Body of pancreas (tissue), 4 donors: ENCODE data around the gene ARHGAP24. TPM values are rescaled to one million over a fixed set of nuclear protein-coding genes. Genes with fewer than 3 reads are reported as not detected.

Experiments
- ATAC-seq: fragments of 150-250 bp; one replicate; pipeline ENCODE4 v1.9.1; 2016
- DNase-seq, 4 donors: peaks; one replicate each; pipeline ENCODE4 v3.0.0-alpha.2; 2019
- H3K27ac ChIP-seq, 4 donors: fragments of 200-600 bp; sonication (generic); 1 replicate in 3 of 4; 2 replicates in 1 of 4; pipeline versions ENCODE4 v1.5.1 to v1.6.1; 2016 to 2019; ENCODE audit warnings: mild to moderate bottlenecking in 1 of 4, mixed read lengths in 1 of 4, moderate library complexity in 1 of 4
- H3K27me3 ChIP-seq, 2 donors: fragments of 200-600 bp; sonication (generic); one replicate each; pipeline ENCODE4 v1.6.0; 2016; ENCODE audit warnings: mild to moderate bottlenecking in 1 of 2
- H3K36me3 ChIP-seq, 2 donors: fragments of 200-600 bp; sonication (generic); replicated peaks in 1 of 2; 2 replicates each; pipeline ENCODE4 v1.5.1; 2016; ENCODE audit warnings: low read depth in 2 of 2; ENCODE audit not compliant: insufficient read depth in 1 of 2
- H3K4me1 ChIP-seq: fragments of 200-600 bp; sonication (generic); one replicate; pipeline ENCODE4 v1.6.0; 2016
- H3K4me3 ChIP-seq, 2 donors: fragments of 200-600 bp; sonication (generic); 1 replicate in 1 of 2; 2 replicates in 1 of 2; pipeline ENCODE4 v1.5.1; 2016 to 2019
- H3K9me3 ChIP-seq, 3 donors: fragments of 200-600 bp; sonication (generic); 1 replicate in 2 of 3; 2 replicates in 1 of 3; pipeline ENCODE4 v1.5.1; 2016
- CTCF ChIP-seq, 7 experiments: fragments of 450-650 bp in 4 of 7; fragments of 200-600 bp in 3 of 7; sonication (generic) in 3 of 7; IDR thresholded peaks; one replicate each; pipeline ENCODE4 v1.5.1; 2016 to 2019; ENCODE audit warnings: antibody characterized with exemption in 7 of 7
- POLR2A ChIP-seq, 3 donors: fragments of 450-650 bp; IDR thresholded peaks; one replicate each; pipeline ENCODE4 v1.6.1; 2016; ENCODE audit warnings: antibody characterized with exemption in 3 of 3, mild to moderate bottlenecking in 2 of 3
- WGBS, 2 donors: methylation state at CpG; one replicate each; pipeline ENCODE4 v1.1.5; 2017; 5-methylcytosine and 5-hydroxymethylcytosine counted together
- intact Hi-C: fragments of 100-400 bp; cut with DNase I; formaldehyde crosslinking; loops from one replicate; pipeline ENCODE4 v1.15.1; 2023
- total RNA-seq, 2 donors: library from RNA; depleted of rRNA; stranded (reverse); fragments of >200 nt; gene quantifications; one replicate each; pipeline ENCODE4 v1.1.0, GENCODE V29; 2016

ARHGAP24 gene
- total RNA-seq, 2 donors from 2014 or later = 43.3 to 113 TPM

GRCh38 chr4:85520765-85521749, 46.1 kb downstream of the ARHGAP24 start:
- DNase-seq (no peak), ATAC-seq (no peak)
- no peak overlapping the region for H3K27ac ChIP-seq
- no peaks in the 10 kb centered on the region for H3K36me3 ChIP-seq
- H3K4me1 ChIP-seq = no peaks in the 10 kb centered on the region
- 88 to 93% methylated on average over 5 of the region's 5 CpGs for WGBS, 2 donors
- TF ChIP-seq POLR2A (IDR thresholded peaks at IDR 0.05) (no peak), CTCF (IDR thresholded peaks at IDR 0.05) (no peak)
- no peaks in the 10 kb centered on the region for H3K27me3 ChIP-seq
- no peak overlapping the region for H3K4me3 ChIP-seq
- intact Hi-C loops = no loop called here
- no peaks in the 10 kb centered on the region for H3K9me3 ChIP-seq

GRCh38 chr4:85522277-85522676, 47.3 kb downstream of the ARHGAP24 start:
- H3K27ac ChIP-seq = no peak overlapping the region
- no peak for TF ChIP-seq POLR2A (IDR thresholded peaks at IDR 0.05)
- TF ChIP-seq CTCF (IDR thresholded peaks at IDR 0.05) = no peak
- DNase-seq (no peak), ATAC-seq (no peak)
- intact Hi-C loops = no loop called here
- H3K9me3 ChIP-seq = no peaks in the 10 kb centered on the region
- no peaks in the 10 kb centered on the region for H3K36me3 ChIP-seq
- no peak overlapping the region for H3K4me3 ChIP-seq
- H3K4me1 ChIP-seq = no peaks in the 10 kb centered on the region
- H3K27me3 ChIP-seq = no peaks in the 10 kb centered on the region

GRCh38 chr4:85522836-85523235, 47.9 kb downstream of the ARHGAP24 start:
- no peaks in the 10 kb centered on the region for H3K4me1 ChIP-seq
- H3K9me3 ChIP-seq = no peaks in the 10 kb centered on the region
- intact Hi-C loops = no loop called here
- TF ChIP-seq CTCF (IDR thresholded peaks at IDR 0.05) = no peak
- no peaks in the 10 kb centered on the region for H3K36me3 ChIP-seq
- no peak overlapping the region for H3K27ac ChIP-seq
- H3K4me3 ChIP-seq = no peak overlapping the region
- ATAC-seq (no peak), DNase-seq (no peak)
- H3K27me3 ChIP-seq = no peaks in the 10 kb centered on the region
- 63 to 69% methylated on average over 3 of the region's 3 CpGs for WGBS, 2 donors

GRCh38 chr4:85527815-85528214, 52.9 kb downstream of the ARHGAP24 start:
- H3K36me3 ChIP-seq = no peaks in the 10 kb centered on the region
- intact Hi-C loops = no loop called here
- no peak overlapping the region for H3K4me3 ChIP-seq
- no peaks in the 10 kb centered on the region for H3K9me3 ChIP-seq
- ATAC-seq (no peak), DNase-seq (no peak)
- no peak overlapping the region for H3K27ac ChIP-seq
- TF ChIP-seq POLR2A (IDR thresholded peaks at IDR 0.05) = no peak
- TF ChIP-seq CTCF (IDR thresholded peaks at IDR 0.05) = no peak
- no peaks in the 10 kb centered on the region for H3K27me3 ChIP-seq
- H3K4me1 ChIP-seq = peaks cover 7% of the 10 kb centered on the region
- 42% methylated on average over 2 of the region's 2 CpGs for WGBS, 2 donors
